Measurements from ENCODE around the gene ENOX1. TPM values are rescaled to one million over a fixed set of nuclear protein-coding genes. Genes with fewer than 3 reads are reported as not detected.

ENOX1 gene
- total RNA-seq, 2 donors from 2014 or later = 0.33 TPM; not detected in 1

DNA sequence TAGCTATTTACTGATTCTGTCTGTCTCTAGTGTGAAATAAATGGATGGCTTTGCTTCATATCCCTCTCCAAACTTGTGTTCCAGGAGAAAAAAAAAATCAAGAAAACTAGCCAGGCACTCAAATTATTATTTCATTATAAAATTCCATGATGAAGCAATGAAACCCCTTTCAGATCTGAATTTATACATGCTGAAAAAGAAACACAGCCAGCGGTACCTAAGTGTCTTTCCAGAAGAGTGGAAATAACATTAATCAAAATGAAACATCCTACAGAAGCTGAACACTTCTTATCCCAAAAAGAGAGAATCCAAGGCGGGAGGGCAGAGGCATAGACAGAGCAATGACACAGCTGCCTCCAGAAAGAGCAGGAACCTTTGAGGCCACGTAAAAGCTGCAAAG, 15.9 kb downstream of the ENOX1 start:
- Mint-ChIP-seq H3K27me3 (ENCODE audit: insufficient read depth) (peaks cover 43% of the 10 kb centered on the region), H3K27ac (no peak overlapping the region), H3K4me3 (no peak overlapping the region), H3K4me1 (peaks cover 7% of the 10 kb centered on the region), H3K36me3 (ENCODE audit: low read depth) (no peaks in the 10 kb centered on the region), H3K9me3 (no peaks in the 10 kb centered on the region)
- no peaks in the 10 kb centered on the region for H3K36me3 ChIP-seq (ENCODE audit: control insufficient read depth, insufficient read depth, low read length)
- peaks cover 5% of the 10 kb centered on the region for H3K4me1 ChIP-seq (ENCODE audit: control insufficient read depth, insufficient read depth, low read length)
- H3K9me3 ChIP-seq (ENCODE audit: control insufficient read depth, low read length) = no peaks in the 10 kb centered on the region
- no peak overlapping the region for H3K9ac ChIP-seq (ENCODE audit: extremely low read depth, low read length, poor library complexity, severe bottlenecking)
- H3K27me3 ChIP-seq (ENCODE audit: control insufficient read depth, insufficient read depth, low read length, poor library complexity, severe bottlenecking) = peaks cover 41% of the 10 kb centered on the region
- H3K4me3 ChIP-seq (ENCODE audit: low read length) = no peak overlapping the region
- no peak overlapping the region for H3K27ac ChIP-seq (ENCODE audit: low read depth, low read length)
- DNase-seq = no peak
- TF ChIP-seq, protein P1, sequence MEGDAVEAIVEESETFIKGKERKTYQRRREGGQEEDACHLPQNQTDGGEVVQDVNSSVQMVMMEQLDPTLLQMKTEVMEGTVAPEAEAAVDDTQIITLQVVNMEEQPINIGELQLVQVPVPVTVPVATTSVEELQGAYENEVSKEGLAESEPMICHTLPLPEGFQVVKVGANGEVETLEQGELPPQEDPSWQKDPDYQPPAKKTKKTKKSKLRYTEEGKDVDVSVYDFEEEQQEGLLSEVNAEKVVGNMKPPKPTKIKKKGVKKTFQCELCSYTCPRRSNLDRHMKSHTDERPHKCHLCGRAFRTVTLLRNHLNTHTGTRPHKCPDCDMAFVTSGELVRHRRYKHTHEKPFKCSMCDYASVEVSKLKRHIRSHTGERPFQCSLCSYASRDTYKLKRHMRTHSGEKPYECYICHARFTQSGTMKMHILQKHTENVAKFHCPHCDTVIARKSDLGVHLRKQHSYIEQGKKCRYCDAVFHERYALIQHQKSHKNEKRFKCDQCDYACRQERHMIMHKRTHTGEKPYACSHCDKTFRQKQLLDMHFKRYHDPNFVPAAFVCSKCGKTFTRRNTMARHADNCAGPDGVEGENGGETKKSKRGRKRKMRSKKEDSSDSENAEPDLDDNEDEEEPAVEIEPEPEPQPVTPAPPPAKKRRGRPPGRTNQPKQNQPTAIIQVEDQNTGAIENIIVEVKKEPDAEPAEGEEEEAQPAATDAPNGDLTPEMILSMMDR (conservative IDR thresholded peaks at IDR 0.05) = no peak
- WGBS, 2 experiments (ENCODE audit: insufficient coverage in 1 of 2, insufficient read length in 1 of 2) = 91 to 100% methylated on average over 1 to 3 of the region's 3 CpGs

DNA sequence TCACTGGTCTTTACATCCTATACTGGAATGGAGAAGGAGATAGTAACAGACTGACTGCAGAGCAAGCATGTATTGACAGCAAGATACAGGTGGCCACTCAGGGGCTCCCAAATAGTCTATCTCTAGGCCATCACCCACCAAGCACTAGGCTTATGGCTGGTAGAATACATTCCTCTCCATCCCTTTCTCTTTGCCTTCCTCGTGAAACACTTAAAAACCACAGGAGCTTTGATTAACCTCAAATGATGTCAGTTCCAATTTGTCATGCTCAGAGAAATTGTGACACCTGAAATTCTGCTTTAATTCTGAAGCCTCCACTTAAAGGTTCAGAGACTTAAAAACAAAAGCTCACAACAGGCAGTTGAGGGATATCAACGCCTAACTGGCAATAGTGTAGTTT, 17.2 kb downstream of the ENOX1 start:
- WGBS, 2 experiments (ENCODE audit: insufficient coverage in 1 of 2, insufficient read length in 1 of 2) = 92 to 100% methylated on average over 2 of the region's 2 CpGs
- H3K9ac ChIP-seq (ENCODE audit: extremely low read depth, low read length, poor library complexity, severe bottlenecking) = no peak overlapping the region
- H3K27ac Mint-ChIP-seq = no peak overlapping the region
- no peaks in the 10 kb centered on the region for H3K36me3 ChIP-seq (ENCODE audit: control insufficient read depth, insufficient read depth, low read length)
- peaks cover 42% of the 10 kb centered on the region for H3K27me3 ChIP-seq (ENCODE audit: control insufficient read depth, insufficient read depth, low read length, poor library complexity, severe bottlenecking)
- no peaks in the 10 kb centered on the region for H3K36me3 Mint-ChIP-seq (ENCODE audit: low read depth)
- H3K4me1 ChIP-seq (ENCODE audit: control insufficient read depth, insufficient read depth, low read length) = peaks cover 16% of the 10 kb centered on the region
- no peaks in the 10 kb centered on the region for H3K9me3 ChIP-seq (ENCODE audit: control insufficient read depth, low read length)
- no peak overlapping the region for H3K27ac ChIP-seq (ENCODE audit: low read depth, low read length)
- H3K4me3 ChIP-seq (ENCODE audit: low read length) = no peak overlapping the region
- peaks cover 40% of the 10 kb centered on the region for H3K27me3 Mint-ChIP-seq (ENCODE audit: insufficient read depth)
- no peak overlapping the region for H3K4me3 Mint-ChIP-seq
- TF ChIP-seq, protein P1 (conservative IDR thresholded peaks at IDR 0.05) = no peak
- H3K9me3 Mint-ChIP-seq = no peaks in the 10 kb centered on the region
- peaks cover 21% of the 10 kb centered on the region for H3K4me1 Mint-ChIP-seq
- no peak for DNase-seq

DNA sequence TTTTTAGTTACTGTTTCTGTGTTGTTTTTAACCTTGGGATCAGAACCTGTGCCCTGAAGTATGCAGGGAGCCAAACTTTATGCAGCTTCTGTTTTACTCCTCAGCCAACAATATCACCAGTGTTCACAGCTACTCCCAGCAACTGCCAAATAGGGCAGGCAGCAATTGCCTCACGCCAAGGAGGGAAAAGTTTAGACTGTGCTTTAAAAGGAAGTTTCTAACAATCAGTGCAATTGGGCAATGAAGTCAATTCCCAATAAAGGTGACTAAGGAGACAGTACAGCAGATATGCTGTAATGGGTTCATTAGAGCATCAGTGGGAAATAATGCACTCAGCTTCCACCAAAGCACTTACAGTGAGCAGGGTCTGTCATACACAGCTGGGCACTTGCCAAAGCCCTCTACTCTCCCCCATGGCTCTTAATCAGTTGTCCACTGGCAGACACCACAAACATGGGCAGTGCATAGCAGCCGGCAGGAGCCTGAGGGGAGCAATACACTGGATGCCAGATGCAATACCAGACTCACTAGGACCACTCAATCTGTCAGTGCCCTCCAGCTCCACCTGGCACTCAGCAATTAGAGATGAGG, 19.3 kb downstream of the ENOX1 start:
- Mint-ChIP-seq H3K9me3 (no peaks in the 10 kb centered on the region), H3K36me3 (ENCODE audit: low read depth) (no peaks in the 10 kb centered on the region), H3K27me3 (ENCODE audit: insufficient read depth) (peaks cover 23% of the 10 kb centered on the region), H3K4me1 (peaks cover 39% of the 10 kb centered on the region), H3K27ac (no peak overlapping the region), H3K4me3 (no peak overlapping the region)
- H3K9me3 ChIP-seq (ENCODE audit: control insufficient read depth, low read length) = no peaks in the 10 kb centered on the region
- no peak overlapping the region for H3K4me3 ChIP-seq (ENCODE audit: low read length)
- DNase-seq = no peak
- H3K4me1 ChIP-seq (ENCODE audit: control insufficient read depth, insufficient read depth, low read length) = peaks cover 32% of the 10 kb centered on the region
- H3K27ac ChIP-seq (ENCODE audit: low read depth, low read length) = no peak overlapping the region
- TF ChIP-seq, protein P1 (conservative IDR thresholded peaks at IDR 0.05) = no peak
- WGBS, 2 experiments (ENCODE audit: insufficient coverage in 1 of 2, insufficient read length in 1 of 2) = 96% methylated on average over 2 of the region's 2 CpGs; no CpG with 5 or more reads in 1 of the 2 experiments
- H3K36me3 ChIP-seq (ENCODE audit: control insufficient read depth, insufficient read depth, low read length) = no peaks in the 10 kb centered on the region
- H3K9ac ChIP-seq (ENCODE audit: extremely low read depth, low read length, poor library complexity, severe bottlenecking) = no peak overlapping the region
- peaks cover 26% of the 10 kb centered on the region for H3K27me3 ChIP-seq (ENCODE audit: control insufficient read depth, insufficient read depth, low read length, poor library complexity, severe bottlenecking)

Data from endodermal cell (in vitro differentiated cells).